CD14-positive monocyte (primary cell): Measurements from ENCODE around the gene UTP14A. TPM values are rescaled to one million over a fixed set of nuclear protein-coding genes. Genes with fewer than 3 reads are reported as not detected.
A peak's percentile ranks its signal among the peaks of the same experiment; 100 is the strongest.

Experiments used
- DNase-seq, 3 donors: peaks; one replicate each; pipeline ENCODE4 v3.0.0-alpha.2; 2011 to 2022
- H2AFZ ChIP-seq: 2 replicates; pipeline ENCODE4 v1.6.0; 2012; ENCODE audit warnings: mild to moderate bottlenecking, low read depth, low read length, inconsistent platforms; ENCODE audit not compliant: insufficient read depth, poor library complexity, severe bottlenecking
- H3K27ac ChIP-seq, 2 donors: 1 replicate in 1 of 2; 2 replicates in 1 of 2; pipeline ENCODE4 v1.5.1; 2012 to 2013; ENCODE audit warnings: low read length in 2 of 2, control low read depth in 1 of 2, inconsistent platforms in 1 of 2, low read depth in 1 of 2, mild to moderate bottlenecking in 1 of 2
- H3K27me3 ChIP-seq, 2 donors: one replicate each; pipeline versions ENCODE4 v1.6.0 to v1.6.1; 2011 to 2013; ENCODE audit warnings: low read length in 2 of 2; ENCODE audit not compliant: control insufficient read depth in 2 of 2, insufficient read depth in 2 of 2
- H3K36me3 ChIP-seq, 2 donors: replicated peaks in 1 of 2; 1 replicate in 1 of 2; 2 replicates in 1 of 2; pipeline versions ENCODE4 v1.5.1 to v1.6.1; 2012 to 2013; ENCODE audit warnings: low read length in 2 of 2, control low read depth in 1 of 2, inconsistent platforms in 1 of 2, mild to moderate bottlenecking in 1 of 2; ENCODE audit not compliant: insufficient read depth in 2 of 2, control insufficient read depth in 1 of 2
- H3K4me1 ChIP-seq, 2 donors: 1 replicate in 1 of 2; 2 replicates in 1 of 2; pipeline versions ENCODE4 v1.5.1 to v1.6.1; 2012 to 2013; ENCODE audit warnings: low read length in 2 of 2, control low read depth in 1 of 2, inconsistent platforms in 1 of 2, mild to moderate bottlenecking in 1 of 2, moderate library complexity in 1 of 2; ENCODE audit not compliant: insufficient read depth in 2 of 2, control insufficient read depth in 1 of 2
- H3K4me2 ChIP-seq: replicated peaks from 2 replicates; pipeline ENCODE3; 2012; ENCODE audit warnings: low read length, moderate library complexity, mild to moderate bottlenecking; ENCODE audit not compliant: poor library complexity, severe bottlenecking; ENCODE audit errors: extremely low read depth
- H3K4me3 ChIP-seq, 3 experiments: fragments of 200-600 bp in 1 of 3; sonication (generic) in 1 of 3; replicated peaks in 1 of 3; 1 replicate in 2 of 3; 2 replicates in 1 of 3; pipeline ENCODE4 v1.5.1; 2011 to 2013; ENCODE audit warnings: low read length in 3 of 3, mild to moderate bottlenecking in 3 of 3, control low read depth in 2 of 3, low read depth in 2 of 3, inconsistent platforms in 1 of 3, moderate library complexity in 1 of 3
- H3K79me2 ChIP-seq: 2 replicates; pipeline ENCODE4 v1.6.0; 2012; ENCODE audit warnings: mild to moderate bottlenecking, control low read depth, inconsistent platforms, low read length, moderate library complexity; ENCODE audit not compliant: insufficient read depth
- H3K9ac ChIP-seq: 2 replicates; pipeline ENCODE4 v1.6.0; 2017; ENCODE audit warnings: low read length, mild to moderate bottlenecking; ENCODE audit not compliant: insufficient read depth, poor library complexity, severe bottlenecking
- H3K9me3 ChIP-seq, 2 donors: replicated peaks in 1 of 2; 1 replicate in 1 of 2; 2 replicates in 1 of 2; pipeline versions ENCODE4 v1.5.1 to v1.6.1; 2012 to 2013; ENCODE audit warnings: low read length in 2 of 2, control low read depth in 1 of 2; ENCODE audit not compliant: control insufficient read depth in 1 of 2, insufficient read depth in 1 of 2
- H4K20me1 ChIP-seq: 2 replicates; pipeline ENCODE4 v1.6.0; 2012; ENCODE audit warnings: mild to moderate bottlenecking, low read length, control low read depth, moderate library complexity; ENCODE audit not compliant: insufficient read depth
- H3K27ac Mint-ChIP-seq, 7 donors: one replicate each; pipeline ENCODE4 v1.8.0; 2020; ENCODE audit warnings: mild to moderate bottlenecking in 7 of 7, mixed read lengths in 7 of 7, moderate library complexity in 6 of 7, inconsistent platforms in 2 of 7
- H3K27me3 Mint-ChIP-seq, 3 donors: one replicate each; pipeline ENCODE4 v1.8.0; 2021 to 2022; ENCODE audit warnings: low read depth in 3 of 3, mild to moderate bottlenecking in 3 of 3, mixed read lengths in 3 of 3, moderate library complexity in 3 of 3, inconsistent platforms in 1 of 3
- H3K36me3 Mint-ChIP-seq, 2 donors: one replicate each; pipeline ENCODE4 v1.8.0; 2020; ENCODE audit warnings: mixed read lengths in 2 of 2, inconsistent platforms in 1 of 2, mild to moderate bottlenecking in 1 of 2
- H3K4me1 Mint-ChIP-seq: one replicate; pipeline ENCODE4 v1.8.0; 2020; ENCODE audit warnings: mild to moderate bottlenecking, mixed read lengths
- H3K4me3 Mint-ChIP-seq, 2 donors: one replicate each; pipeline ENCODE4 v1.8.0; 2020; ENCODE audit warnings: mild to moderate bottlenecking in 2 of 2, mixed read lengths in 2 of 2, moderate library complexity in 1 of 2
- H3K9me3 Mint-ChIP-seq, 7 donors: one replicate each; pipeline ENCODE4 v1.8.0; 2020 to 2022; ENCODE audit warnings: mixed read lengths in 7 of 7, mild to moderate bottlenecking in 6 of 7, moderate library complexity in 6 of 7, inconsistent platforms in 2 of 7
- CTCF ChIP-seq: fragments of 200-600 bp; IDR thresholded peaks from one replicate; pipeline ENCODE4 v1.8.0; 2022; ENCODE audit warnings: antibody characterized with exemption, mild to moderate bottlenecking
- WGBS: methylation state at CpG from one replicate; pipeline ENCODE4 v1.1.5; 2013; ENCODE audit warnings: missing lambda C conversion rate; ENCODE audit not compliant: insufficient coverage; 5-methylcytosine and 5-hydroxymethylcytosine counted together
- intact Hi-C, 2 donors: fragments of 100-400 bp; cut with micrococcal nuclease; formaldehyde crosslinking; loops; one replicate each; pipeline versions ENCODE4 v1.15.0 to v1.15.1; 2023
- polyA plus RNA-seq, 3 donors: library from polyadenylated mRNA; depleted of rRNA in 1 of 3; unstranded in 2 of 3; stranded (reverse) in 1 of 3; fragments of 300-500 nt in 2 of 3; fragments of >200 nt in 1 of 3; fragmentation: Illumina TruSeq in 2 of 3; gene quantifications; 1 replicate in 2 of 3; 2 replicates in 1 of 3; pipeline ENCODE4 v1.2.3, GENCODE V29; 2012 to 2021

Gene UTP14A
- polyA plus RNA-seq, 3 donors: 2.9 to 5.5 (median 3.8) TPM

DNA sequence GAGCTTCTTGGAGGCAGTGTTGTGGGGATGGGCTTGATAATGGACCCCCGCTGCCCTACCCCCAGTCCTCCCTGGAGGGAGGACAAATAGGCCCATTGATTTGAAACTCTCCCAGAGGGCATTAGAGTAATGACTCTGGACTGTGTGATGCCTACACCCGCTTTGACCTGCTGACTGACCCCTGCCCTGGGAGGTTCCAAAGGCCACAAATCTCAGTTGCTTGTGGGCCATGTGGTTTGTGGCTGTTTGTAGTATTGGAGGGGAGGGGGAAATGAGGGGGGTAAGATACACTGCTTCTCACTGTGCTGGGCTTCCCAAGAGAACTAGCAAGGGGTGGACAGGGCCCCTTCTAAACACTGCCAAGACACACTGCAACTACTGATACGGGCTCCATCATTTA lies 48.8 kb downstream of the UTP14A start:
- H3K4me3 Mint-ChIP-seq: no peak overlapping the region

GRCh38 chrX:129955682-129956081 lies 49.7 kb downstream of the UTP14A start:
- H3K36me3 Mint-ChIP-seq: no peaks in the 10 kb centered on the region
- intact Hi-C loops: no loop called here
- no peaks in the 10 kb centered on the region for H3K79me2 ChIP-seq
- no peaks in the 10 kb centered on the region for H3K9me3 ChIP-seq
- H3K4me1 ChIP-seq: peaks cover 24 to 32% of the 10 kb centered on the region in 2 donors
- no peak overlapping the region for H2AFZ ChIP-seq
- peaks cover 0 to 13% (median 2%) of the 10 kb centered on the region in 7 donors for H3K9me3 Mint-ChIP-seq
- H3K4me3 ChIP-seq: no peak overlapping the region
- no peak overlapping the region for H3K4me3 Mint-ChIP-seq
- H3K4me1 Mint-ChIP-seq: peaks cover 27% of the 10 kb centered on the region
- H3K27ac ChIP-seq: no peak overlapping the region
- H3K36me3 ChIP-seq: no peaks in the 10 kb centered on the region
- H3K27me3 ChIP-seq: peaks cover 0 to 18% of the 10 kb centered on the region in 2 donors
- no peak overlapping the region for H3K4me2 ChIP-seq
- no peak overlapping the region for H3K9ac ChIP-seq
- no peak for TF ChIP-seq CTCF
- no peak for DNase-seq
- no peaks in the 10 kb centered on the region for H4K20me1 ChIP-seq
- H3K27ac Mint-ChIP-seq: no peak overlapping the region
- no CpG with 5 or more reads among the region's 3 CpGs for WGBS
- peaks cover 16 to 28% (median 26%) of the 10 kb centered on the region in 3 donors for H3K27me3 Mint-ChIP-seq

More for the DNA sequence above, 48.8 kb downstream of the UTP14A start:
- no peaks in the 10 kb centered on the region for H3K36me3 ChIP-seq
- no peak overlapping the region for H3K9ac ChIP-seq
- no CpG with 5 or more reads among the region's 3 CpGs for WGBS
- H3K4me2 ChIP-seq: no peak overlapping the region
- peaks cover 27% of the 10 kb centered on the region for H3K4me1 Mint-ChIP-seq
- intact Hi-C loops: no loop called here
- no peak for DNase-seq
- peaks cover 16 to 28% (median 26%) of the 10 kb centered on the region in 3 donors for H3K27me3 Mint-ChIP-seq
- no peaks in the 10 kb centered on the region for H3K9me3 ChIP-seq
- H3K79me2 ChIP-seq: no peaks in the 10 kb centered on the region
- no peaks in the 10 kb centered on the region for H3K36me3 Mint-ChIP-seq
- peaks cover 0 to 18% of the 10 kb centered on the region in 2 donors for H3K27me3 ChIP-seq
- no peak for TF ChIP-seq CTCF
- no peak overlapping the region for H3K4me3 ChIP-seq
- H2AFZ ChIP-seq: no peak overlapping the region
- H3K4me1 ChIP-seq: peaks cover 23 to 31% of the 10 kb centered on the region in 2 donors
- H3K9me3 Mint-ChIP-seq: peaks cover 0 to 13% (median 2%) of the 10 kb centered on the region in 7 donors
- no peak overlapping the region for H3K27ac ChIP-seq
- H4K20me1 ChIP-seq: no peaks in the 10 kb centered on the region
- peak overlapping the region in 1 of 7 donors; percentile 50 for H3K27ac Mint-ChIP-seq
